ENCODE data around the gene B3GAT1. TPM values are rescaled to one million over a fixed set of nuclear protein-coding genes. Genes with fewer than 3 reads are reported as not detected.

Gene B3GAT1
- total and polyA plus RNA-seq, 12 donors: 0.04 to 0.60 (median 0.08) TPM; not detected in 6

GRCh38 chr11:134453441-134453840 is 41.4 kb upstream of the B3GAT1 start:
- Histone ChIP-seq H3K27me3 (peaks cover 0 to 12% (median 0%) of the 10 kb centered on the region in 7 donors), H3K4me1 (no peaks in the 10 kb centered on the region), H3K36me3 (no peaks in the 10 kb centered on the region), H3K9me3 (peaks cover 0 to 21% (median 10%) of the 10 kb centered on the region in 11 donors), H3K4me3 (no peak overlapping the region), H3K27ac (no peak overlapping the region)
- DNase-seq (no peak), ATAC-seq (no peak)
- intact Hi-C loops (cut with DNase I): no loop called here
- no peak for TF ChIP-seq CTCF (IDR thresholded peaks at IDR 0.05)
- 80 to 82% methylated on average over 6 of the region's 6 CpGs for WGBS, 2 donors

GRCh38 chr11:134452838-134453155 is 40.8 kb upstream of the B3GAT1 start:
- Histone ChIP-seq H3K9me3 (peaks cover 0 to 15% (median 5%) of the 10 kb centered on the region in 11 donors), H3K4me3 (no peak overlapping the region), H3K27ac (no peak overlapping the region), H3K4me1 (no peaks in the 10 kb centered on the region), H3K27me3 (peaks cover 0 to 18% (median 0%) of the 10 kb centered on the region in 7 donors), H3K36me3 (no peaks in the 10 kb centered on the region)
- intact Hi-C loops (cut with DNase I): no loop called here
- DNase-seq (no peak), ATAC-seq (no peak)
- no peak for TF ChIP-seq CTCF (IDR thresholded peaks at IDR 0.05)
- 82 to 83% methylated on average over 5 of the region's 5 CpGs for WGBS, 2 donors

- H3K27ac ChIP-seq: no peak overlapping the region
- peaks cover 0 to 24% (median 0%) of the 10 kb centered on the region in 7 donors for H3K27me3 ChIP-seq
- no peaks in the 10 kb centered on the region for H3K4me1 ChIP-seq
- no peaks in the 10 kb centered on the region for H3K36me3 ChIP-seq
- no peak overlapping the region for H3K4me3 ChIP-seq
- no peak for TF ChIP-seq CTCF (IDR thresholded peaks at IDR 0.05)
- ATAC-seq (no peak), DNase-seq (no peak)
- intact Hi-C loops (cut with DNase I): no loop called here
- WGBS, 2 donors: 70 to 79% methylated on average over 14 of the region's 14 CpGs
- peaks cover 0 to 10% (median 5%) of the 10 kb centered on the region in 11 donors for H3K9me3 ChIP-seq
Measured at GRCh38 chr11:134452026-134452837, 40.2 kb upstream of the B3GAT1 start.

- Histone ChIP-seq H3K27me3 (peaks cover 0 to 24% (median 0%) of the 10 kb centered on the region in 7 donors), H3K4me3 (no peak overlapping the region), H3K36me3 (no peaks in the 10 kb centered on the region), H3K9me3 (peaks cover 0 to 3% (median 0%) of the 10 kb centered on the region in 11 donors), H3K27ac (no peak overlapping the region), H3K4me1 (no peaks in the 10 kb centered on the region)
- TF ChIP-seq CTCF (IDR thresholded peaks at IDR 0.05): no peak
- 86% methylated on average over 7 of the region's 7 CpGs for WGBS, 2 donors
- intact Hi-C loops (cut with DNase I): no loop called here
- ATAC-seq: no peak
- DNase-seq: no peak
Measured at GRCh38 chr11:134450186-134450585, 38.1 kb upstream of the B3GAT1 start.

Data from heart right ventricle (tissue), 16 donors.